K562 treated with DMSO at 1 percent for 48 hours (cell line): ENCODE results near the gene IL17A. TPM values are rescaled to one million over a fixed set of nuclear protein-coding genes. Genes with fewer than 3 reads are reported as not detected.

Source experiments
- total RNA-seq: library from RNA; unstranded; fragments of 300-600 nt; gene quantifications from 2 replicates; pipeline ENCODE4 v1.2.3, GENCODE V29; 2022; ENCODE audit warnings: low replicate concordance; ENCODE audit errors: extremely low read depth

Gene IL17A
- total RNA-seq, result not detected in 2 replicates

GRCh38 chr6:52186075-52186474, at the start of gene IL17A:
Gene IL17A (plus strand): TSS chr6:52186375. CDS start chr6:52186432, 57 bp downstream.

Other genes with a start within 250 kb of the IL17A start
- gene PKHD1, start 98.8 kb upstream of the IL17A start, total RNA-seq, result not detected in 2 replicates
- not detected in 2 replicates for gene IL17F, start 58.1 kb downstream of the IL17A start, total RNA-seq
- 161 TPM in 1 of 2 replicates, not detected in the other for gene MCM3, start 98.4 kb downstream of the IL17A start, total RNA-seq
- not detected in 2 replicates for gene PAQR8, start 175.8 kb downstream of the IL17A start, total RNA-seq
- not detected in 2 replicates for gene EFHC1, start 234.0 kb downstream of the IL17A start, total RNA-seq